ENCODE measurements around the gene DDX21. TPM values are rescaled to one million over a fixed set of nuclear protein-coding genes. Genes with fewer than 3 reads are reported as not detected.
"Not testable (repeated sequence)": the region's sequence is repeated elsewhere in the genome, so short reads cannot be mapped to it uniquely, and the experiment has no call there.

The DDX21 gene
- 19.6 TPM for total RNA-seq
- long read RNA-seq, full-length matches to known transcripts: 12 of 14 reads
- long read RNA-seq, partial matches to known transcripts: 0 of 14 reads
- long read RNA-seq, other reads (novel, unspliced or antisense): 2 of 14 reads

GRCh38 chr10:68955832-68956532 is at the start of gene DDX21:
TSS of gene DDX21 (plus strand) at chr10:68956170. CDS start at chr10:68956226, 56 bp downstream.
- DNase-seq (ENCODE audit: missing footprints) (peak; percentile 93), ATAC-seq (peak; percentile 98)
- intact Hi-C loops (cut with DNase I): loop anchor here (2.0 kb wide), 1 partner anchor 137 kb away; no protein-coding TSS in a partner anchor

GRCh38 chr10:68924593-68924992 is 31.4 kb upstream of the DDX21 start:
- intact Hi-C loops (cut with DNase I): no loop called here
- no peak for DNase-seq (ENCODE audit: missing footprints)
- ATAC-seq: no peak

- ATAC-seq (no peak), DNase-seq (ENCODE audit: missing footprints) (no peak)
- intact Hi-C loops (cut with DNase I): no loop called here
Observed at GRCh38 chr10:68925489-68925888, 30.5 kb upstream of the DDX21 start.

- ATAC-seq; DNase-seq (ENCODE audit: missing footprints); intact Hi-C loops (cut with DNase I): not testable (repeated sequence)
Observed at GRCh38 chr10:68929157-68929556, 26.8 kb upstream of the DDX21 start.

GRCh38 chr10:68929888-68930287 is 26.1 kb upstream of the DDX21 start:
- ATAC-seq; intact Hi-C loops (cut with DNase I); DNase-seq (ENCODE audit: missing footprints): not testable (repeated sequence)

GRCh38 chr10:68932860-68933259 is 23.1 kb upstream of the DDX21 start:
- intact Hi-C loops (cut with DNase I); ATAC-seq; DNase-seq (ENCODE audit: missing footprints): not testable (repeated sequence)

- ATAC-seq (no peak), DNase-seq (ENCODE audit: missing footprints) (no peak)
- intact Hi-C loops (cut with DNase I): no loop called here
Observed at GRCh38 chr10:68934994-68935393, 21.0 kb upstream of the DDX21 start.

GRCh38 chr10:68938117-68938516 is 17.9 kb upstream of the DDX21 start:
- ATAC-seq: no peak

GRCh38 chr10:68938884-68939283 is 17.1 kb upstream of the DDX21 start:
- DNase-seq (ENCODE audit: missing footprints) (no peak), ATAC-seq (no peak)
- intact Hi-C loops (cut with DNase I): no loop called here

More at GRCh38 chr10:68938117-68938516, 17.9 kb upstream of the DDX21 start:
- intact Hi-C loops (cut with DNase I): no loop called here
- no peak for DNase-seq (ENCODE audit: missing footprints)

- ATAC-seq; DNase-seq (ENCODE audit: missing footprints); intact Hi-C loops (cut with DNase I): not testable (repeated sequence)
Observed at GRCh38 chr10:68940917-68941316, 15.1 kb upstream of the DDX21 start.

GRCh38 chr10:68950598-68950997 is 5.4 kb upstream of the DDX21 start:
- intact Hi-C loops (cut with DNase I): no loop called here
- ATAC-seq (no peak), DNase-seq (ENCODE audit: missing footprints) (no peak)

GRCh38 chr10:68954904-68955303 is 1.1 kb upstream of the DDX21 start:
- ATAC-seq: no peak
- intact Hi-C loops (cut with DNase I): no loop called here

GRCh38 chr10:68955355-68955831 is 577 bp upstream of the DDX21 start:
- intact Hi-C loops (cut with DNase I): no loop called here
- no peak for ATAC-seq
- DNase-seq (ENCODE audit: missing footprints): no peak

More at GRCh38 chr10:68954904-68955303, 1.1 kb upstream of the DDX21 start:
- DNase-seq (ENCODE audit: missing footprints): no peak

GRCh38 chr10:68957284-68957615 is 1.3 kb downstream of the DDX21 start:
- DNase-seq (ENCODE audit: missing footprints) (no peak), ATAC-seq (no peak)
- intact Hi-C loops (cut with DNase I): loop anchor here (2.0 kb wide), 1 partner anchor 136 kb away; no protein-coding TSS in a partner anchor

- DNase-seq (ENCODE audit: missing footprints): no peak
- intact Hi-C loops (cut with DNase I): loop anchor here (2.0 kb wide), 1 partner anchor 135 kb away; no protein-coding TSS in a partner anchor
- ATAC-seq: no peak
Observed at GRCh38 chr10:68957654-68958053, 1.7 kb downstream of the DDX21 start.

- DNase-seq (ENCODE audit: missing footprints) (no peak), ATAC-seq (no peak)
- intact Hi-C loops (cut with DNase I): no loop called here
Observed at GRCh38 chr10:68959695-68960527, 3.9 kb downstream of the DDX21 start.

- DNase-seq (ENCODE audit: missing footprints) (no peak), ATAC-seq (no peak)
- intact Hi-C loops (cut with DNase I): no loop called here
Observed at GRCh38 chr10:68963151-68963550, 7.2 kb downstream of the DDX21 start.

GRCh38 chr10:68973975-68974374 is 18.0 kb downstream of the DDX21 start:
- DNase-seq (ENCODE audit: missing footprints) (no peak), ATAC-seq (no peak)
- intact Hi-C loops (cut with DNase I): no loop called here

GRCh38 chr10:68975936-68976473 is 20.0 kb downstream of the DDX21 start:
- intact Hi-C loops (cut with DNase I); ATAC-seq; DNase-seq (ENCODE audit: missing footprints): not testable (repeated sequence)
